Testis (tissue), 3 donors: Measurements from ENCODE around the gene PTBP3. TPM values are rescaled to one million over a fixed set of nuclear protein-coding genes. Genes with fewer than 3 reads are reported as not detected.

Source experiments
- DNase-seq: peaks from one replicate; pipeline ENCODE4 v3.0.0-alpha.2; 2019
- H3K27ac ChIP-seq, 2 donors: fragments of 200-600 bp; sonication (generic); one replicate each; pipeline ENCODE4 v1.5.1; 2019
- H3K27me3 ChIP-seq: fragments of 200-600 bp; sonication (generic); one replicate; pipeline ENCODE4 v1.5.1; 2019
- H3K36me3 ChIP-seq: fragments of 200-600 bp; sonication (generic); one replicate; pipeline ENCODE4 v1.5.1; 2017; ENCODE audit warnings: low read depth; ENCODE audit errors: missing control alignments
- H3K4me1 ChIP-seq: fragments of 200-600 bp; sonication (generic); one replicate; pipeline ENCODE4 v1.5.1; 2019
- H3K4me3 ChIP-seq, 2 donors: fragments of 200-600 bp; sonication (generic); one replicate each; pipeline ENCODE4 v1.5.1; 2017 to 2019
- H3K9me3 ChIP-seq: fragments of 200-600 bp; sonication (generic); one replicate; pipeline ENCODE4 v1.5.1; 2017
- POLR2A ChIP-seq: fragments of 450-650 bp; IDR thresholded peaks from one replicate; pipeline ENCODE4 v1.6.1; 2017; ENCODE audit warnings: antibody characterized with exemption, mild to moderate bottlenecking, moderate library complexity
- WGBS, 2 donors: methylation state at CpG; one replicate each; pipeline ENCODE4 v1.1.5; 2018; 5-methylcytosine and 5-hydroxymethylcytosine counted together
- intact Hi-C: fragments of 100-400 bp; cut with DNase I; formaldehyde crosslinking; loops from one replicate; pipeline ENCODE4 v1.15.1; 2023; ENCODE audit warnings: low total_unique reads
- polyA plus RNA-seq: library from polyadenylated mRNA; stranded (reverse); fragments of 350-450 nt; fragmentation: Illumina TruSeq; extraction: RNeasy Lipid Tissue Mini Kit (QIAGEN cat#74804); gene quantifications from one replicate; pipeline ENCODE4 v1.2.3, GENCODE V29; 2014; ENCODE audit warnings: low read depth, low replicate concordance; ENCODE audit not compliant: insufficient read depth
- total RNA-seq, 2 donors: library from RNA; depleted of rRNA; stranded (reverse); fragments of >200 nt; gene quantifications; one replicate each; pipeline ENCODE4 v1.2.3, GENCODE V29; 2016
- TF ChIP-seq, protein P1 (sequence below), 3 experiments: fragments of 450-650 bp in 2 of 3; fragments of 200-600 bp in 1 of 3; sonication (generic) in 1 of 3; IDR thresholded peaks; one replicate each; pipeline ENCODE4 v1.5.1; 2016 to 2019; ENCODE audit warnings: antibody characterized with exemption in 3 of 3, mild to moderate bottlenecking in 2 of 3, moderate library complexity in 1 of 3

The PTBP3 gene
- total and polyA plus RNA-seq, 3 donors from 2014 or later: 44.1 to 199 (median 172) TPM

DNA sequence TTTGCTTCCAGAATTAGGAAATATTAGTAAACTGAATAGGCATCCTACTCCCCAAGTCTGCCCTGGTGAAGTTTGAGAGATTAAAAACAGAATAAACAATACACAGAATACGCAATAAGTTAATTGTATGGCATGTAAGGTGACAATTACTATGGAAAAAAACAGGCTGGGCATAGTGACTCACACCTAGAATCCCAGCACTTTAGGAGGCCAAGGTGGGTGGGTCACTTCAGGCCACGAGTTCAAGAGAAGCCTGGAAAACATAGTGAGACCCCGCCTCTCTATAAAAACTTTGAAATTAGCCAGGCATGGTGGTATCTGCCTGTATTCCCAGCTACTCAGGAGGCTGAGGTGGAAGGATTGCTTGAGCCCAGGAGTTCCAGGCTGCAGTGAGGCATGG is 94.1 kb downstream of the PTBP3 start:
- Histone ChIP-seq H3K9me3 (no peaks in the 10 kb centered on the region), H3K27me3 (no peaks in the 10 kb centered on the region), H3K4me3 (no peak overlapping the region), H3K4me1 (no peaks in the 10 kb centered on the region), H3K36me3 (no peaks in the 10 kb centered on the region), H3K27ac (no peak overlapping the region)
- TF ChIP-seq, protein P1, sequence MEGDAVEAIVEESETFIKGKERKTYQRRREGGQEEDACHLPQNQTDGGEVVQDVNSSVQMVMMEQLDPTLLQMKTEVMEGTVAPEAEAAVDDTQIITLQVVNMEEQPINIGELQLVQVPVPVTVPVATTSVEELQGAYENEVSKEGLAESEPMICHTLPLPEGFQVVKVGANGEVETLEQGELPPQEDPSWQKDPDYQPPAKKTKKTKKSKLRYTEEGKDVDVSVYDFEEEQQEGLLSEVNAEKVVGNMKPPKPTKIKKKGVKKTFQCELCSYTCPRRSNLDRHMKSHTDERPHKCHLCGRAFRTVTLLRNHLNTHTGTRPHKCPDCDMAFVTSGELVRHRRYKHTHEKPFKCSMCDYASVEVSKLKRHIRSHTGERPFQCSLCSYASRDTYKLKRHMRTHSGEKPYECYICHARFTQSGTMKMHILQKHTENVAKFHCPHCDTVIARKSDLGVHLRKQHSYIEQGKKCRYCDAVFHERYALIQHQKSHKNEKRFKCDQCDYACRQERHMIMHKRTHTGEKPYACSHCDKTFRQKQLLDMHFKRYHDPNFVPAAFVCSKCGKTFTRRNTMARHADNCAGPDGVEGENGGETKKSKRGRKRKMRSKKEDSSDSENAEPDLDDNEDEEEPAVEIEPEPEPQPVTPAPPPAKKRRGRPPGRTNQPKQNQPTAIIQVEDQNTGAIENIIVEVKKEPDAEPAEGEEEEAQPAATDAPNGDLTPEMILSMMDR (IDR thresholded peaks at IDR 0.05): no peak
- TF ChIP-seq POLR2A: no peak
- intact Hi-C loops: no loop called here
- no peak for DNase-seq
- 92 to 98% methylated on average over 3 of the region's 3 CpGs for WGBS, 2 donors

DNA sequence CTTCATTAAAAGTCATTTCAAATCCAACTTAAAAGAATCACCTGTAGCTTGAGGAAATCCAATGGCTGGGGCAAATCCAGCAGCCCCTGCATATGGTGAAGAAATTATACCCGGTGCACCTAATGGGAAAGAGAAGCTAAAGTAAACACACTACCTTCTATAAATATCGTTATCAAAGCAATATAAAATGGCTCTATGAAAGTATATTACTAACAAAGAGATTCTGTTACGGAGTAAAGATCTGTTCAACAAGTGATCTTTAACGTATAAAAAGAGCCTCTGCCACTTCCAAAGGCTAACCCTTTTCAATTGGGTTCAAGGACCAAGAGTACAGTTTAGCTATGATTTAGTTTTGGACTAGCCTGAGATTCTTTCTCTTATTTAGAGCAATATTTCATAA is 98.6 kb downstream of the PTBP3 start:
- Histone ChIP-seq H3K27me3 (no peaks in the 10 kb centered on the region), H3K27ac (no peak overlapping the region), H3K4me3 (no peak overlapping the region), H3K36me3 (no peaks in the 10 kb centered on the region), H3K9me3 (no peaks in the 10 kb centered on the region), H3K4me1 (peaks cover 8% of the 10 kb centered on the region)
- intact Hi-C loops: no loop called here
- DNase-seq: no peak
- TF ChIP-seq, protein P1 (IDR thresholded peaks at IDR 0.05): no peak
- no peak for TF ChIP-seq POLR2A
- 74 to 80% methylated on average over 4 of the region's 4 CpGs for WGBS, 2 donors

GRCh38 chr9:112233769-112234168 is 99.7 kb downstream of the PTBP3 start:
- Histone ChIP-seq H3K36me3 (no peaks in the 10 kb centered on the region), H3K27ac (no peak overlapping the region), H3K27me3 (no peaks in the 10 kb centered on the region), H3K4me3 (no peak overlapping the region), H3K9me3 (no peaks in the 10 kb centered on the region), H3K4me1 (peaks cover 8% of the 10 kb centered on the region)
- intact Hi-C loops: no loop called here
- TF ChIP-seq POLR2A: no peak
- TF ChIP-seq, protein P1 (IDR thresholded peaks at IDR 0.05): no peak
- no peak for DNase-seq
- 96 to 100% methylated on average over 1 of the region's 1 CpG for WGBS, 2 donors

GRCh38 chr9:112232233-112232632 is 101.2 kb downstream of the PTBP3 start:
- 36 to 44% methylated on average over 1 of the region's 1 CpG for WGBS, 2 donors
- TF ChIP-seq, protein P1 (IDR thresholded peaks at IDR 0.05): no peak
- TF ChIP-seq POLR2A: no peak
- no peak for DNase-seq
- H3K27ac ChIP-seq: no peak overlapping the region
- peaks cover 8% of the 10 kb centered on the region for H3K4me1 ChIP-seq
- no peaks in the 10 kb centered on the region for H3K9me3 ChIP-seq
- no peaks in the 10 kb centered on the region for H3K36me3 ChIP-seq
- H3K27me3 ChIP-seq: no peaks in the 10 kb centered on the region
- intact Hi-C loops: no loop called here
- no peak overlapping the region for H3K4me3 ChIP-seq

GRCh38 chr9:112226091-112226490 is 107.3 kb downstream of the PTBP3 start:
- H3K27me3 ChIP-seq: no peaks in the 10 kb centered on the region
- no peaks in the 10 kb centered on the region for H3K4me1 ChIP-seq
- intact Hi-C loops: no loop called here
- no peak for TF ChIP-seq POLR2A
- TF ChIP-seq, protein P1 (IDR thresholded peaks at IDR 0.05): no peak
- H3K36me3 ChIP-seq: no peaks in the 10 kb centered on the region
- WGBS, 2 donors: 88 to 94% methylated on average over 3 of the region's 3 CpGs
- no peaks in the 10 kb centered on the region for H3K9me3 ChIP-seq
- no peak overlapping the region for H3K27ac ChIP-seq
- H3K4me3 ChIP-seq: no peak overlapping the region
- no peak for DNase-seq
